GM04504 (cell line): ENCODE measurements around the gene GLIPR2.
"Not testable (repeated sequence)": the region's sequence is repeated elsewhere in the genome, so short reads cannot be mapped to it uniquely, and the experiment has no call there.

Source experiments
- DNase-seq: peaks from one replicate; pipeline ENCODE4 v3.0.0-alpha.2; 2012; ENCODE audit warnings: low read depth

GLIPR2 gene

DNA sequence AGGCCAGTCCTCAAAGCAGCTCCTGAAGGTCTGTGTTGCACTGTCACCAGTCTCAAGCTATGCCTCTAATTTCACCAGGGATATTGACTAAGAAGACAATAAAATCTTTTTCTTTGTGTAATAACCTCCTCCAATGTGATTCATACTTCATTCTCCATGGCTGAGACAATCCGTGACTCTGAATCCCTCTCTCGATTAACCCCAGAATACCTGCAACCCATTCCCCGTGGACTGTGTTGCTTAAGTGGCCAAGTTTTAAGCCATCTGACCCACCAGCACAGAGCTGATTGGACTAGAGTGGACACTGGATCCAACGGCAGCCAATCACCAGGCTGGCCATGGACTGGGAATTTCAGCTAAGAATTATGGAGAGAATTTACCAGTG, 27.2 kb downstream of the GLIPR2 start:
- DNase-seq, result no peak

DNA sequence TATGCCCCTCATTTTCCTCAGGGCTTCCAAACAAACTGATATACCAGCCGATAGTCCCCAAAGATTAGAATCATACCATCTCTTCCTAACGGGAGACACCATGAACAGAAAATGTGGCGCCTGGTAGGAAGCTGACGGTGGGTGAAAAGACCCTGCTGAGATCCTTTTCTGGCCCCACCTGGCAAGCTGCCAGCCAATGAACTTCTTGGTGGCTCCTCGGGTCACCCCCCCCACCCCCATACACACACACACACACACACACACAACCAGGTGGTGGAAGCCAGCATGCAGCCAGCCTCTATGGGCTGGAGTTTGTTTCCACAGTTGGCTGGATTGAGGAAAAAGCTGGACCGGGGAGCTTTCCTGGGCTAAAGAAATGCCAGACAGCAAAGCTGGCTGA, 27.8 kb downstream of the GLIPR2 start:
- DNase-seq, result no peak

DNA sequence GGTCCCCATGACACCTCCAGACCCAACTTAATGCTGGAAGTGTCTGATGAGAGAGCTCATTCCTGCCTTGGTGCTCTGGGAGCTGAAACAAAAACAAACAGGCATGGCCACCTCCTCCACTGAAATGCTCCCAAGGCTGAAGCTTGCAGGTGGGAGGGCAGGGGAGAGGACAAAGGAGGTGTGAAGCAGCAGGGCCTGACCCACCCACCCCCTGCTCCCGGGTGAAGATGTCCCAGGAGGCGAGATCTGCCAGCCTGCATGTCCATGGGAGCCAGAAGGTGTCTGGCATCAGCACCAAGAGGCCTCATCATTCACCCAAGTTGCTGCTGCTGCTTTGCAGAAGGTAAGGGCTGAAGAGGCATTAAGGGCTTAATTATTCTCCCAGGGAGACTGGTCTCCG, 28.5 kb downstream of the GLIPR2 start:
- DNase-seq, result no peak

DNA sequence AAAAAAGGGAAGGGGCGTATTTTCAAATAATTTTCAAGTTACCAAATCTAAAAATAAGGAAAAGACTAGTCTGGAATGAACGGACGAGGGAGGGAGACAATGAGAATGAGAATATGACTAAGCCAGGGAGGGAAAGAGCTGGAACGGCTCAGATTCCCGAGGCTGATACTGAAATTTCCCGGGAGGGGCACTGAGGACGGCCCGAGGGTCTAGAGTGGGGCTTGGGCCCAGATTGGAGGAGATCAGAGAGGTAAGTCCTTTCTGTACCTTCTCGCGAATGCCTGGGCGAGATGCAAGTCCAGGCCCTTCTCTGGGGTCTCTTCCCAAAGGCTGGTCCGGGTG, 29.3 kb downstream of the GLIPR2 start:
- DNase-seq, result no peak

DNA sequence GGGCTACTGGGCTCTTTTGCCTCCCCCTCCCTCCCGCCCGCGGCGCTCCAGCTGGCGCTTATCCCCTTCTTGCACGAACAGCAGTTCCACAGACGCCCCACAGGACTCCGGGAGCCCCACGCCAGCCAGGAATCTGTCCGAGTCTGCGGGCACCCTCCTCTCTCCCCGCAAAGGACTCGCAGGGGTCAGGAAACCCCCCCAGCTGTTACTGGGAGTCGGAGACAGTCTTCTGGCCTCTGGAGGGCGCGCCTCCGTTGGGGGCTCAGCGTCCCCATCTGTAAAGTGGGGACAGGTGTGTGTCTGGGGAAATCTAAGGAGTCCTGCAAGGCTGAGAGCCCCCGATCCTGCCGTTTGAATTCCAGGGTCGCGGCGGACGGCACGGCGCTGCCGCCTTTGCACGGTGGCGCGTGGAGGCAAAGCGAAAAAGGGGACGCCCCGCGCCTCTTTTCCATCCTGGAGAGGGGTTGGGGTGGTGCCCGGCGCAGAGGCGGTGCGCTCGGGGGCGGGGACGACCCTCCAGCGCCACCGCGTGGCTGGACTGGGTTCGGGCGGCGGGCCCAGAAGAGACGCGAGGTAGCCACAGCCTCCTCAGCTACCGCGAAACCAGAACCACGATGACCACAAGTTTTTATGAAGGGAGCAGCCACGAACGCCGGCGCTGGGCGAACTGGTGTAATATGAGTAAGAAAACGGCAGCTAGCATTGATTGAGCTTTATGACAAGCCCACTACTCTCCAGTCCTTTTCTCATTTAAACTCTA, 29.8 kb downstream of the GLIPR2 start:
- DNase-seq, result peak; percentile 68

DNA sequence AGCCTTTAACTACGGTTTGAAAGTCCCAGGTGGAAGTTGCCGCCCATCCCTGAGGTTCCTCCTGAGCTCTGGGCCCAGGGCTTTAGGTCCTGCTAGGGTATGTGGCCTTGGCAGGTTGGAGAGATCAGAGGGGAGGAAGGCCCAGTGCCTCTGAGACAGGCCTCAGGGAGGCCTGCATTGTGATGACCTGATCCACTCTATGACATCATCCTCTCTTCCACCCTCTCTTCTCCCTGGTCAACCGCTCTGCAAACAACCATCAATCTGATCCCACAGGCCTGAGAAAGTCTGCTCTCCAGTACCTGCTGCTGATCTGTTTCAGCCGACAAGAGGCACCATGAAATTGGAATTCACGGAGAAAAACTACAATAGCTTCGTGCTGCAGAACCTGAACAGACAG, 32.6 kb downstream of the GLIPR2 start, which contains the start of gene CCIN:
TSS of gene CCIN (plus strand) at position 223 of the 400 bp plus-strand sequence. CDS start at position 338, 115 bp downstream.
- DNase-seq, result no peak

DNA sequence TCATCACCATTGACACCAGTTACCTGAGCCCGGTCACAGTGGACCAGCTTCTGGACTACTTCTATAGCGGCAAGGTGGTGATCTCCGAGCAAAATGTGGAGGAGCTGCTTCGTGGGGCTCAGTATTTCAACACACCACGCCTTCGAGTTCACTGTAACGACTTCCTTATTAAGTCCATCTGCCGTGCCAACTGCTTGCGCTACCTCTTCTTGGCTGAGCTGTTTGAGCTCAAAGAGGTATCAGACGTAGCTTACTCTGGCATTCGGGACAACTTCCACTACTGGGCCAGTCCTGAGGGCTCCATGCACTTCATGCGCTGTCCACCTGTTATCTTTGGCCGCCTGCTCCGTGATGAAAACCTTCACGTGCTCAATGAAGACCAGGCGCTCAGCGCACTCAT, 33.2 kb downstream of the GLIPR2 start:
- DNase-seq, result no peak

DNA sequence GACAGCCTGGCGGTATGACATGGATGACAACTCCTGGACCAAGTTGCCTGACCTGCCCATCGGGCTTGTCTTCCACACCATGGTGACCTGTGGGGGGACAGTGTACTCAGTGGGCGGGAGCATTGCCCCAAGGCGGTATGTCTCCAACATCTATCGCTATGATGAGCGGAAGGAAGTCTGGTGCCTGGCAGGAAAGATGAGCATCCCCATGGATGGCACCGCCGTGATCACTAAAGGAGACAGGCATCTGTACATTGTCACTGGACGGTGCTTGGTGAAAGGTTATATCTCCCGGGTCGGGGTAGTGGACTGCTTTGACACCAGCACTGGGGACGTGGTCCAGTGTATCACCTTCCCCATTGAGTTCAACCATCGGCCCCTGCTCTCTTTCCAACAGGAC, 34.0 kb downstream of the GLIPR2 start:
- DNase-seq, result no peak

DNA sequence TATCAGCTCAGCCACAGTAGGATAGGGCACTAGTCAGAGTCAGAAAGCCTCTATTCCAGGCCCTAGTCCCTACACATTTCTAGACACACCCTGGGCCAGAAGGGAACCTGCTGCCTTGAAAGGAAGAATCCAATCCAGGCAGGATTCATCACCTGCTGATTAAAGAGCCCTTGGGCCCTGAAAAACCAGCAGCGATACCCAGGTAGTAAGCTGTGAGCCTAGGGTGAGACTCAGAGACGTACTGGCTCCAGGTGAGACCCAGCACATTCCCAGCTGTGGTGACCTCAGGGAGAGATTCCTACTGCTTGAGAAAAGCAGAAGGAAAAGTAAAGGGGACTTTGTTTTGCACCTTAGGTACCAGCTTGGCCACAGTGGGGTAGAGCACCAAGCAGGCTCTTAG, 37.3 kb downstream of the GLIPR2 start:
- DNase-seq, result no peak

DNA sequence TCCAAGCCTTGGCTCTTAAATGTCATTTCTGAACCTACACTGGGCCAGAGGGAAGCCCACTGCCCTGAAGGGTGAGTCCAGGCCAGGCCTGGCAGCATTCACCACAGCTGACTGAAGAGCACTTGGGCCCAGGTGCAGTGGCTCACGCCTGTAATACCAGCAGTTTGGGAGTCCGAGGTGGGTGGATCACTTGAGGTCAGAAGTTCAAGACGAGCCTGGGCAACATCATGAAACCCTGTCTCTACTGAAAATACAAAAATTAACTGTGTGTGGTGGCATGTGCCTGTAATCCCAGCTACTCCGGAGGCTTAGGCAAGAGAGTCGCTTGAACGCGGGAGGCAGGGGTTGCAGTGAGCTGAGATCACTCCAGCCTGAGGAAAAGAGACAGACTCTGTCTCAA, 37.7 kb downstream of the GLIPR2 start:
- DNase-seq, result no peak

DNA sequence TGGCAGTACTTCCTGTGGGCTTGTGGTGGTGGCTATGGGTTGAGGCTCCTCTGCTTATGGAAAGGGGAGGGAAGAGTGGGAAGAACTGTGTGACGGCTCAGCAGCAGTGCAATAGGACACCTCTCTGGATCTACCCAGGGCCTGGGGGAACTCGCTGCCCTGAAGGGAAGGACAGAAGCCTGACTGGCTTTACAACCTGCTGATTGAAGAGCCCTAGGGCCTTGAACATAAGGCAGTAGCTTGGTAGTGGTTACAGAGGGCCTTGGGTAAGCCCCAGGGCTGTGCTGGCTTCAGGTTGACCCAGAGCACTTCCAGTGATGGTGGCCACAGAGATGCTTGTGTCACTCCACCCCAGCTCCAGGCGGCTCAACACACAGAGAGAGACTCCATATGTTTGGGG, 38.2 kb downstream of the GLIPR2 start:
- no peak for DNase-seq

DNA sequence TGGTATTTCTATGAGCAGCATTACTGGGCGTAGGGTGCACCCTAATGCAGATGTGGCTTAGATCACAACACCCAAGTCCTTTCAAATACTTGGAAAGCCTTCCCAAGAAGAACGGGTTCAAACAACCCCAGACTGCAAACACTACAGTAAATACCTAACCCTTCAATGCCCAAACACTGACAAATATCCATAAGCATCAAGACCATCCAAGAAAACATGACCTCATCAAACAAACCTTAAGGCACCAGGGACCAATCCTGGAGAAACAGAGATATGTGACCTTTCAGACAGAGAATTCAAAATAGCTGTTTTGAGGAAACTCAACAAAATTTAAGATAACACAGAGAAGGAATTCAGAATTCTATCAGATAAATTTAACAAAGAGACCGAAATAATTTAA, 38.7 kb downstream of the GLIPR2 start:
- DNase-seq, result not testable (repeated sequence)

DNA sequence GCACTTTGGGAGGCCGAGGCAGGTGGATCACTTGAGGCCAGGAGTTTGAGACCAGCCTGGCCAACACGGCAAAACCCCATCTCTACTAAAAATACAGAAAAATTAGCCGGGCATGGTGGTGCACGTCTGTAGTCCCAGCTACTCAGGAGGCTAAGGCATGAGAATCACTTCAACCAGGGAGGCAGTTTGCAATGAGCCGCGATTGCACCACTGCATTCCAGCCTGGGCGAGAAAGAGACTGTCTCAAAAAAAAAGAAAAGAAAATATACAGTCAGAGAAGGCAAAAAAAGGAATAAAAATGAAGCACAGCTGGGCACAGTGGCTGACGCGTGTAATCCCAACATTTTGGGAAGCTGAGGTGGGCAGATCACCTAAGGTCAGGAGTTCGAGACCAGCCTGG, 40.0 kb downstream of the GLIPR2 start:
- DNase-seq, result not testable (repeated sequence)

DNA sequence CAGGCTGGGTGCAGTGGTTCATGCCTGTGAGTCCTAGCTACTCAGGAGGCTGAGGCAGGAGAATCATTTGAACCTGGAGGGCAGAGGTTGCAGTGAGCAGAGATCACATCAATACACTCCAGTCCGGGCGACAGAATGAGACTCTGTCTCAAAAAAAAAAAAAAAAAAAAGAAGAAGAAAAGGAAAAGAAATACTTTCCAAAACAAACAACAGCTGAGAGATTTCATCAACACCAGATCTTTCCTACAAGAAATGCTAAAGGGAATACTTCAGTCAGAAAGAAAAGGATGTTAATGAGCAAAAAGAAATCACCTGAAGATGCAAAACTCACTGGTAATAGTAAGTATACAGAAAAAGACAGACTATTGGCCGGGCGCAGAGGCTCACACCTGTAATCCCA, 41.0 kb downstream of the GLIPR2 start:
- no peak for DNase-seq

DNA sequence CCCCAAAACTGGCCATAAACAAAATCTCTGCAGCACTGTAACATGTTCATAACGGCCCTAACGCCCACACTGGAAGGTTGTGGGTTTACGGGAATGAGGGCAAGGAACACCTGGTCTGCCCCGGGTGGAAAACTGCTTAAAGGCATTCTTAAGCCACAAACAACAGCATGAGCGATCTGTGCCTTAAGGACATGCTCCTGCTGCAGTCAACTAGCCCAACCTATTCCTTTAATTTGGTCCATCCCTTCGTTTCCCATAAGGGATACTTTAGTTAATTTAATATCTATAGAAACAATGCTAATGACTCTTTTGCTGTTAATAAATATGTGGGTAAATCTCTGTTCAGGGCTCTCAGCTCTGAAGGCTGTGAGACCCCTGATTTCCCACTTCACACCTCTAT, 43.7 kb downstream of the GLIPR2 start:
- not testable (repeated sequence) for DNase-seq

DNA sequence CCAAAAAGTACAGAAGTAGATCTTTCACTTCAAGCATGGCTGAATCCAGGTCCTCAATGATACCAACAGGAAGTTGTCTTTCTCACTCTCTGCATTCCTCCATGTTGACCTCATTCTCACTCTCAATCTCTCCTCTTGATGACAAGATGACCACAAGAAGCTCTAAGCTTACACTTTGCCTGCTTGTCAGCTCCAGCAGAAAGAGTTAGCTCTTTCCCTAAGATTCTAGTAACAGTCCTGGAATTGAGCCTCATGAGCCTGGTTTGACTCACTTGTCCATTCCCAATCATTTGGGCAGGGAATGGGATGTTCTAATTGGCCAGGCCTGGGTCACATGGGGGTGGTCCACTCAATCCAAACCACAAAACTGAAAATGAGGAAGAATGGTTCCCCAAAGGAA, 50.9 kb downstream of the GLIPR2 start:
- peak; percentile 81 for DNase-seq

DNA sequence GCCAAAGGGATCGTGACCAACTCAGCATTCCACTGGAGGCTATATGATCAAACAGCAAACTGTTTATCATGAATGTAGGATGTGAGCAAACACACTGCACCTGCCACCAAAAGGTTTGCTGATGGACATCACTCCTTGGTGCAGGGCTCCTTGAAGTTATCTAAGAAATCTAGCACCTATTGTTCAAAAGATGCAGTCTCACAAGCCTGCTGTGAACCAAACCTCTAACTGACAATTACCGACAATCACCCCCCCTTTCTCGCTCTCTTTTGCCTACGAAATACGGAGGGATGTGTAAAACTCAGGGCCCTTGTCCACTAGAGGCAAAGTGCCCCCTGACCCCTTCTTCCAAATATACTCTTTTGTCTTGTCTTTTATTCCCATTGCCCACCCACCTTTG, 51.7 kb downstream of the GLIPR2 start:
- DNase-seq, result no peak

DNA sequence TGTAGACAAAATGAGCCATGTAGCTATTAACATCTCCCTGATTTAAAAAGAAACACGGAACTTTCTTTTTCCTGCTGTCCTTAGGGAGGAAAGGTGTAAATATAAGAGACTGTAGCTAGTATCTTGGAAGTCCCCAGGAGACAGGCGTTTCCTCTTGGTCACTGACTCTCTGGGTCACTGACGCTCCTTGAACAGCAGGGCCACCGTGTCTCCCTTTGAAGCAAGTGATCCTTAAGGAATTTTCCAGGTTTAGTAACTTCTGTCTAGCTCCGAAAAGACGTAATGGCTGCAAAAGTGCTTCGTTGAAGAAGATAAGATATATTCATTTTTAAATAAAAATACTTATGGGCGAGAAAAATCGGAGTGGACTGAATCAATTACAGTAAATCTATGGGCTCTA, 53.4 kb downstream of the GLIPR2 start:
- no peak for DNase-seq

DNA sequence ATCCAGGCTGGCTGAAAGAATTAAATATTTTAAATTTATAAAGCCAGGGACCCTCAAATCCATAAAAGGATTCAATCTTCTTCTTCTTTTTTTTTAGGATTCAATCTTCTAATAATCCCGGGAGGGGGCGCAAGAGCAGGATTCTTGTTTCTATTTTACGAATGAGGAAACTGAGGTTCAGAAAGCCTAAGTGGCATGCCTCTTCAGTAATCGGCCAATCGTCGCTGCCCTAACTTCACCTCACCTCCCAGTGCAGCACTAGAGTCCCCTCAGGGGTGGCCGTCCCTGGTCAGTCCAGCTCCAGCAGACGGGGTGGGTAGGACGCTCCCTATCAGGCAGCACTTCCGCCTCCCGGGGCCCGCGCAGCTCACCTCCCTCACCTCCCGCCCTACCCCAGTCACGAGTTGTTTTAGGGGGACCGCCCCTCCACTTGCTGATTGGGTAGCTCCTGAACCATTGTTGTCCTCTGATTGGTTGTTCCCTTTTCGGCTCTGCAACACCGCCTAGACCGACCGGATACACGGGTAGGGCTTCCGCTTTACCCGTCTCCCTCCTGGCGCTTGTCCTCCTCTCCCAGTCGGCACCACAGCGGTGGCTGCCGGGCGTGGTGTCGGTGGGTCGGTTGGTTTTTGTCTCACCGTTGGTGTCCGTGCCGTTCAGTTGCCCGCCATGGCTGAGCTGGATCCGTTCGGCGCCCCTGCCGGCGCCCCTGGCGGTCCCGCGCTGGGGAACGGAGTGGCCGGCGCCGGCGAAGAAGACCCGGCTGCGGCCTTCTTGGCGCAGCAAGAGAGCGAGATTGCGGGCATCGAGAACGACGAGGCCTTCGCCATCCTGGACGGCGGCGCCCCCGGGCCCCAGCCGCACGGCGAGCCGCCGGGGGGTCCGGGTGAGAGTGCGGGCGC, 54.1 kb downstream of the GLIPR2 start, which contains the start of gene CLTA:
TSS of gene CLTA (plus strand) at position 534 of the 902 bp plus-strand sequence. CDS start at position 670, 136 bp downstream.
- DNase-seq, result peak; percentile 99

DNA sequence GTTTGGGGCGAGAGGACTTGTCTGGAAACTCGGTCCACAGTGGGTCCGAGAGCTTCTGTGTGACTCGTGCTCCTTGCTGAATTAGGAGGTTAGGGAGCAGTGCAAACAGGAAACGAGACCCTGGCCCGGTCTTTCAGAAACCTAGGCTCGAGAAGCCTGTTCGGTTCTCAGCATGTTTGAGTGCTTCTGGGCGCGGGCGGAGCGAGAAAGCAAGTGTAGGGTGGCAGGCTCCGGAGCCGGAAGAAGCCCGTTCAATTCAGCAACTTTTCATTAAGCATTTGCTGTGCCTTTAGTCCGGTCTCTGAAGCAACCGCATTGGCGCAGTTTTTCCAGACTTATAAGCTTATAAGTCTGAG, 54.7 kb downstream of the GLIPR2 start:
- no peak for DNase-seq

DNA sequence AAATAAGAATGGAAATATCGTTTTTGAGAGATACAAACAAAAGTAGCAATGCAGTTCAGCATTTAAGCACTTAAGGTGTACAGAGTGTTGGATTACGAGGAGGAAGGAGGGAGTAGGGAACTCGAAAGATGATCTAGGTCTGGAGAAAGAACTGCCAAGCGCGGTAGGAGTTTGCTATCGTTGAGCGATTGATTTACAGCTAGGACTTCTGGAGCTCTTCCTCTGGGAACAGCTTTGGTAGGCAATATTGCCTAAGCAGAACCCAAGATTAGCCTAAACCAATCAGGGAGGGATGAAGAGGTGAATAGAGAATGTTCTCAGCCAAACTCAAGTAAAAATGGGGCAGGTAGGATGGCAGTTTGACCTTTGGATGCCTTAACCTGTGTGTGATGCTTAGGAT, 55.2 kb downstream of the GLIPR2 start:
- DNase-seq, result no peak

DNA sequence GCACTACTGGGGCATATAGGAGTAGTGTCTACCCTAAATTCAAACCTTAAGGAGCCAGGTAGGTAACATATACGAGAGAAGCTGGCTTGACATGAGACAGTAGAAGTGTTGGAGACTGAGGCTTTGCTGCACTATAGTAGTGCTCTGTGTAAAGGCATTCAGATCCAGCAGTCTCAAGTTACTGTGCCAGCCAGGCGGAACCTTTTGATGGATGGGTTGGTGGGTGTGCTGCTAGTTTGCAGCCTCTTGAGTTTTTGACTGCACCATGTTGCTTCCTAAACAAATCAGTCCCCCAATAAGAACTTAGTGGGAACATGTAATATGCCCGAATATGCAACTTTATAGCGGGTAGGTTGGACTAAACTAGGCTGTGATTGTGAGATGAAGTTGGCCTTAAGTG, 55.7 kb downstream of the GLIPR2 start:
- no peak for DNase-seq

DNA sequence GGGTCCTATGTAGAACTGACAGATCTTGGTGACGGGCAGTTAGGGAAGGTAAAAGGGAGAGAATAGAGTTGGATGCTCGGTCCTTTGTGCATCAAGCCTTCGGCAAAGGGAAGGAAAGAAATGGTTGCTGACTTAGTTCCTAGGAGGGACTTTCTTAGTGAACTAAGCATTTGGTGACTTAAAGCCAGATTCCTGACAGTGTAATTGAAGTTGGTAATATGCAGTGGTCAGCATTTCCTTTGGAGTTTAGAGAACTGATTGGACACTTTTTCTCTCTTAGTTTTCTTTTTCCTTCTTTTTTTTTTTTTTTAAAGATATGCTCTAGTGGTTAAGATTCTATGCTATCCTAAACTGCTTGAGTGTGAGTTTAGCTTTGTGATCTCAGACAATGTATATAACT, 56.5 kb downstream of the GLIPR2 start:
- DNase-seq, result no peak
